ENCODE results near the gene MYH9.

DNA sequence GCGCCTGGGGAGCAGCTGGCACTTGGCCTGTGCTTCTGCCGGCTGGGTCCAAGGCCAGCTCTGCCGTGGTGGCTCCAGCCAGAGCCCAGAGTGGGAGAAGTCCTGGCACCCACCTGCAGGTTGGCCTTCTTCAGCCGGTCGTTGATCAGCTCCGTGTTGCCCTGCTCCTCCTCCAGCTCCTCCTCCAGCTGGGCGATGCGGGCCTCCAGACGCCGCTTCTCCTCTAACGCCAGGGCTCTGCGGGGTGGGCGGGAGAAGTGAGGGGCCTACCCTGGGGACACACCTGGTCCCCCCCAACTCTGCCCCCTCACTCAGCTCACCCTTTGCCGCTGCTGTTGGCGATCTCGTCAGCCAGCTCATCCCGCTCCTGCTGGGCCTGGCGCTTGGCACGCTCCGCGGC lies 102.2 kb downstream of the MYH9 start:
- TF ChIP-seq, protein P1, sequence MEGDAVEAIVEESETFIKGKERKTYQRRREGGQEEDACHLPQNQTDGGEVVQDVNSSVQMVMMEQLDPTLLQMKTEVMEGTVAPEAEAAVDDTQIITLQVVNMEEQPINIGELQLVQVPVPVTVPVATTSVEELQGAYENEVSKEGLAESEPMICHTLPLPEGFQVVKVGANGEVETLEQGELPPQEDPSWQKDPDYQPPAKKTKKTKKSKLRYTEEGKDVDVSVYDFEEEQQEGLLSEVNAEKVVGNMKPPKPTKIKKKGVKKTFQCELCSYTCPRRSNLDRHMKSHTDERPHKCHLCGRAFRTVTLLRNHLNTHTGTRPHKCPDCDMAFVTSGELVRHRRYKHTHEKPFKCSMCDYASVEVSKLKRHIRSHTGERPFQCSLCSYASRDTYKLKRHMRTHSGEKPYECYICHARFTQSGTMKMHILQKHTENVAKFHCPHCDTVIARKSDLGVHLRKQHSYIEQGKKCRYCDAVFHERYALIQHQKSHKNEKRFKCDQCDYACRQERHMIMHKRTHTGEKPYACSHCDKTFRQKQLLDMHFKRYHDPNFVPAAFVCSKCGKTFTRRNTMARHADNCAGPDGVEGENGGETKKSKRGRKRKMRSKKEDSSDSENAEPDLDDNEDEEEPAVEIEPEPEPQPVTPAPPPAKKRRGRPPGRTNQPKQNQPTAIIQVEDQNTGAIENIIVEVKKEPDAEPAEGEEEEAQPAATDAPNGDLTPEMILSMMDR (conservative IDR thresholded peaks at IDR 0.05; ENCODE audit: low read depth, low read length), result no peak
- TF ChIP-seq EZH2 (IDR thresholded peaks at IDR 0.05; ENCODE audit: borderline replicate concordance, low read depth, low read length, poor library complexity, severe bottlenecking), result no peak

Measured in A673 (cell line).